GM23338 (cell line): ENCODE results near the gene SCFD2.

ENCODE experiments used
- CTCF ChIP-seq, 2 experiments: fragments of 200-600 bp in 1 of 2; sonication (generic) in 1 of 2; conservative IDR thresholded peaks; 2 replicates each; pipeline versions ENCODE4 v1.5.1 to v1.6.1; 2016 to 2017; ENCODE audit warnings: antibody characterized with exemption in 2 of 2, low read depth in 2 of 2, mild to moderate bottlenecking in 2 of 2, moderate library complexity in 1 of 2
- ETS1 ChIP-seq: IDR thresholded peaks from 2 replicates; pipeline ENCODE4 v1.6.1; 2016; ENCODE audit warnings: antibody characterized with exemption
- EZH2 ChIP-seq: fragments of 200-600 bp; sonication (generic); IDR thresholded peaks from one replicate; pipeline ENCODE4 v1.8.0; 2017; ENCODE audit warnings: antibody characterized with exemption, mild to moderate bottlenecking, low read depth; ENCODE audit not compliant: unreplicated experiment
- EZH2phosphoT487 ChIP-seq: fragments of 200-600 bp; sonication (generic); IDR thresholded peaks from one replicate; pipeline ENCODE4 v1.8.1; 2018; ENCODE audit warnings: antibody characterized with exemption; ENCODE audit not compliant: unreplicated experiment
- POLR2AphosphoS5 ChIP-seq: IDR thresholded peaks from 2 replicates; pipeline ENCODE4 v1.6.1; 2016; ENCODE audit warnings: antibody characterized with exemption, low read depth
- REST ChIP-seq: IDR thresholded peaks from one replicate; pipeline ENCODE4 v1.6.1; 2018; ENCODE audit warnings: antibody characterized with exemption; ENCODE audit not compliant: unreplicated experiment

- TF ChIP-seq CTCF (conservative IDR thresholded peaks at IDR 0.05; ENCODE audit: low read depth in 2 of 2) (no peak), REST (no peak), EZH2phosphoT487 (no peak), POLR2AphosphoS5 (no peak), EZH2 (no peak), ETS1 (no peak)
These were observed 492.7 kb downstream of the SCFD2 start for GRCh38 chr4:52873191-52873590.
